HUES48 (cell line): Measurements from ENCODE around the gene ESRP2.

Experiments
- H3K27ac ChIP-seq: one replicate; pipeline ENCODE4 v1.7.0; 2013; ENCODE audit warnings: low read depth, low read length, inconsistent platforms
- H3K27me3 ChIP-seq: 2 replicates; pipeline ENCODE4 v1.6.1; 2013; ENCODE audit warnings: mild to moderate bottlenecking, low read length; ENCODE audit not compliant: control insufficient read depth, insufficient read depth
- H3K36me3 ChIP-seq: 2 replicates; pipeline ENCODE4 v1.6.1; 2013; ENCODE audit warnings: low read length; ENCODE audit not compliant: control insufficient read depth, insufficient read depth
- H3K4me1 ChIP-seq: 2 replicates; pipeline ENCODE4 v1.6.1; 2013; ENCODE audit warnings: mild to moderate bottlenecking, low read length; ENCODE audit not compliant: control insufficient read depth, insufficient read depth
- H3K4me3 ChIP-seq: 2 replicates; pipeline ENCODE4 v1.5.1; 2013; ENCODE audit warnings: mild to moderate bottlenecking, low read depth, low read length
- H3K9ac ChIP-seq: 2 replicates; pipeline ENCODE4 v1.6.1; 2013; ENCODE audit warnings: mild to moderate bottlenecking, low read depth, low read length, moderate library complexity
- H3K9me3 ChIP-seq: 2 replicates; pipeline ENCODE4 v1.6.1; 2013; ENCODE audit warnings: low read length; ENCODE audit not compliant: control insufficient read depth, insufficient read depth

Gene ESRP2

DNA sequence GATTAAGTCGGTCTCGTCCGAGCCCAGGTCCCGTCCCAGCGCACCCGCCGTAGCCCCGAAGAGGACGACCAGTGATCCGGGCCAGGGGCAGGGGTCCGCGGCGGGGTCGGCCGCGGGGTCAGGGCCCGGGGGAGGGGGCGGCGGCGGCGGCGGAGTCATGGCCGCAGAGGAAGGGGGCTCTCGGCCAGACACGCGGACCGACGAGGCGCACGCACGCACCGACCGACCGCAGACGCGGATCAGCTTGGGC, at the start of gene ESRP2:
Gene ESRP2, minus strand, starts transcription at position 241 of the 250 bp plus-strand sequence. Its CDS starts 82 bp downstream, at position 159.
- H3K4me1 ChIP-seq = peaks cover 22% of the 10 kb centered on the region
- H3K27me3 ChIP-seq = no peaks in the 10 kb centered on the region
- peak within 1 kb of the TSS; percentile 82 for H3K4me3 ChIP-seq
- H3K9ac ChIP-seq = peak within 1 kb of the TSS; percentile 83
- peak within 1 kb of the TSS; percentile 95 for H3K27ac ChIP-seq
- peaks cover 29% of the 10 kb centered on the region for H3K36me3 ChIP-seq
- H3K9me3 ChIP-seq = no peaks in the 10 kb centered on the region

DNA sequence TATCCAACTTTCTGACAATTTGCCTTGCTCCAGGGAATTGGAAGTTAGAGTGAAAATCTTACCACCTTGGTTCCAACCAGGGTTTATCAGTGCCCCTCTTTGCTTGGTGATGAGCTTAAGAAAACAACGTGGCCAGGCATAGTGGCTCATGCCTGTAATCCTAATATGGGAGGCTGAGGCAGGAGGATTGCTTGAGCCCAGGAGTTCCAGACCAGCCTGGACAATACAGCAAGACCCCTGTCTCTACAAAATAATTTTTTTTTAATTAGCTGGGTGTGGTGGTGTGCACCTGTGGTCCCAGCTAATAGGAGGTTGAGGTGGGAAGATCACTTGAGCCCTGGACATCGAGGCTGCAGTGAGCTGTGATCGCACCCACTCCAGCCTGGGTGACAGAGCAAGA, 49.8 kb upstream of the ESRP2 start:
- H3K9ac ChIP-seq = no peak overlapping the region
- no peak overlapping the region for H3K27ac ChIP-seq
- no peak overlapping the region for H3K4me3 ChIP-seq
- H3K4me1 ChIP-seq = no peaks in the 10 kb centered on the region; the same call in 1 of the 2 replicates
- H3K27me3 ChIP-seq = no peaks in the 10 kb centered on the region
- peaks cover 23% of the 10 kb centered on the region for H3K36me3 ChIP-seq
- H3K9me3 ChIP-seq = no peaks in the 10 kb centered on the region

DNA sequence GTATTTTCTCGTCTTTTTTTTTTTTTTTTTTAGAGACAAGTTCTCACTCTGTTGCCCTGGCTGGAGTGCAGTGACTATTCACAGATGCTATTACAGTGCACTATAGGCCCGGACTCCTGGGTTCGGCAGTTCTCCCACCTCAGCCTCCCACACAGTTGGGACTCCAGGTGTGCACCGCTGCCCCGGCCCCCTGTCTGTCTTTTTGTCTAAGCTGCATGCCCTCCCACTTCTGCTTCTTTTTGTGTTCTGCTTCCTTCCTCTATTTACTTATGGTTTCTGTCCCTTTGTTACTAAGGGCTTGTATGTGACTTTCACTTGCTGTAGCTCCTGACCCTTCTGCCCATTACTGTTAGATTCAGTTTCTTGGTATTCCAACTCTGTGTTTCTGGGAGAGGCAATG, 48.9 kb upstream of the ESRP2 start:
- Histone ChIP-seq H3K9ac (no peak overlapping the region), H3K27me3 (no peaks in the 10 kb centered on the region), H3K36me3 (peaks cover 22% of the 10 kb centered on the region), H3K4me1 (no peaks in the 10 kb centered on the region), H3K9me3 (no peaks in the 10 kb centered on the region), H3K4me3 (no peak overlapping the region), H3K27ac (no peak overlapping the region)

DNA sequence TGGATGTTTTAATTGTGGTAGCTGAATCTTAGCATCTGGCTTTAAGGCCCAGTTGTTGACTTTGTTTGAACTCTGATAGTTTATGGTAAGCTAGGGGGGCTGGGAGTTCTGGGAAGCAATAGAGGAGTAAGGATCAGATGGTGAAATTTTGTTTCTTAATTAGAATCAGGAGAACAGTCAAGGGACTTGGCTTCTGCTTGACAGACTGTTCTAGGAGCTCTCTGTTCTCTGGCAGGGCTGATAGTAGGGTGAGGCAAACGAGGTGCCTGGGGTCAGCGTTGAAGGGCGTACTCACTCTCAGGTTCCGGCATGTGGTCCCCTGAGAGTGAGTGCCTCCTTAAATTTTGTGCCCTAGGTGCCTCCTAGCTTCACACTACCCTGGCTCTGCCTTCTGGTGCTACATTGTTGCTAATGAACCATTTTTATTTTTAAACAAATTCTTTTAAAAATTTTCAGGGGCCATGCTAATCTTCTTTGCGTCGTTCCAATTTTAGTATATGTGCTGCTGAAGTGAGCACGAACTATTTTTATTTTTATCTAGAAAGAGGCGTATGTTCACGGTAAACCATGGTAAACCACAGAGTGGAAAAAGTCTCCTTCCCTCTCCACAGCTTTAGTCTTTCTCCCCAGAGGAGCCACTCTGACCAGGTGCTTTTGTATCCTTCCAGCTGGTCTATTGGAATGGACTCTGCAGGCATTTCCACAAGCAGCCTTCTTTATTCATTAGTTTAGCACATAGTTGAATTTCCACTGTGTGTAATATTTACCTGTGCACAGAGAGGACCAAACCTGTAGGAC, 48.1 kb upstream of the ESRP2 start:
- Histone ChIP-seq H3K27ac (no peak overlapping the region), H3K4me1 (no peaks in the 10 kb centered on the region), H3K4me3 (no peak overlapping the region), H3K27me3 (no peaks in the 10 kb centered on the region), H3K9ac (no peak overlapping the region), H3K9me3 (no peaks in the 10 kb centered on the region), H3K36me3 (peaks cover 24% of the 10 kb centered on the region)

DNA sequence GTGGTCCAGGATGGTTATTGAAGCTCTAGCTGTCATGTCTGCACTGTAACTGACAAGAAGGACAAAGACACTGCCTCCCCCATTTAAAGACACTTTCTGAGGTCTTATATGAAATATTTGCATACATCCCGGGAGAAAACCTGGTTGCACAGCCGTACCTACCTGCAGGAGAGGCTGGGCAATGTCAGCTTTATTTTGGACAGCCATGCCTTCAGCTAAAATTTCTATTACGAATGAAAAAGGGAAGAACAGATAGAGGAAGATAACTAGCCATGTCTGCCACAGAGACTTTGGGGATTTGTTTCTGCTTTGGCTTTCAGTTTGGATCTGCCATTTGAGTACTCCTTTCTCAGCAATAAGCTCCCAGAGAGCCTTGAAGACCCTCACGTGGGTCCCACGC, 47.4 kb upstream of the ESRP2 start:
- Histone ChIP-seq H3K36me3 (peaks cover 23% of the 10 kb centered on the region), H3K27ac (no peak overlapping the region), H3K9ac (no peak overlapping the region), H3K27me3 (no peaks in the 10 kb centered on the region), H3K9me3 (no peaks in the 10 kb centered on the region), H3K4me3 (no peak overlapping the region), H3K4me1 (no peaks in the 10 kb centered on the region)

GRCh38 chr16:68282064-68282452, 46.1 kb upstream of the ESRP2 start:
- Histone ChIP-seq H3K9me3 (no peaks in the 10 kb centered on the region), H3K27ac (no peak overlapping the region), H3K36me3 (peaks cover 11% of the 10 kb centered on the region; the same call in 1 of the 2 replicates), H3K27me3 (no peaks in the 10 kb centered on the region), H3K4me1 (no peaks in the 10 kb centered on the region), H3K9ac (no peak overlapping the region), H3K4me3 (no peak overlapping the region)

DNA sequence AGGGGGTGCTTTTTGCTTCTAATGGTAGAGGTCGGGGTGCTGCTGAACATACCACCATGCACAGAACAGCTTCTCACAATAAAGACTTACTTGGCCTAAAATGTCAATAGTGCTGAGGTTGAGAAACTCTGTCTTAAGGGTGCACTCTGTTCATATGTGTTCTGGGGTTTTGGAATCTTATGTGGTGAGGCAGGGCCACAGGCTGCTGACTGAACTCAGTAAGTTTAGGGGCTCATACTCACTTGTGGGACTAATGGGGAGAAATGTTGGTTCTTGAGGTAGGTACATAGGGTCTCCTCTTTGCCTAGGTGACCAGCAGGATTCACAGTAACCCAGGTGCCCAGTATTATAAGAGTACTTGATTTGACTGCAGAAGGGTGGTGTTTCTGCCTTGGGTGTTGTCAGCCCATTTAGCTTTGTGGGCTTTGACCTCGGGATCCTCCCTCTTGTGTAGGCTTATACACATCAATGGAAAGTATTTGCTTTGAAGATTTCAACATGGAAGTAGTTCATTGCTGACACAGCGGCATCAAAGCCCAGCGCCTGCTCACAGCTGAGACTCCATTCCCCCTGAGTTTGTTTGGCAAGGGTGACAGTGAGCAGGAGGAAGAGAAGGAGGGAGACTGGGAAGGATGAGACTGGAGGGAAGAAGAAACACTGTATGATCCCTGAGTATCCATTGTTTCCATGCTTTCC, 45.6 kb upstream of the ESRP2 start:
- no peaks in the 10 kb centered on the region for H3K27me3 ChIP-seq
- H3K9me3 ChIP-seq = no peaks in the 10 kb centered on the region
- no peak overlapping the region for H3K4me3 ChIP-seq
- H3K36me3 ChIP-seq = peaks cover 11% of the 10 kb centered on the region; the same call in 1 of the 2 replicates
- no peak overlapping the region for H3K9ac ChIP-seq
- H3K4me1 ChIP-seq = no peaks in the 10 kb centered on the region
- no peak overlapping the region for H3K27ac ChIP-seq

GRCh38 chr16:68279726-68280558, 44.0 kb upstream of the ESRP2 start:
- no peaks in the 10 kb centered on the region for H3K27me3 ChIP-seq
- no peaks in the 10 kb centered on the region; the same call in 1 of the 2 replicates for H3K4me1 ChIP-seq
- H3K9me3 ChIP-seq = no peaks in the 10 kb centered on the region
- no peak overlapping the region for H3K9ac ChIP-seq
- no peak overlapping the region for H3K4me3 ChIP-seq
- peaks cover 9% of the 10 kb centered on the region; the same call in 1 of the 2 replicates for H3K36me3 ChIP-seq
- no peak overlapping the region for H3K27ac ChIP-seq

- no peaks in the 10 kb centered on the region for H3K27me3 ChIP-seq
- H3K9me3 ChIP-seq = no peaks in the 10 kb centered on the region
- H3K9ac ChIP-seq = no peak overlapping the region
- H3K36me3 ChIP-seq = peaks cover 14% of the 10 kb centered on the region
- H3K4me1 ChIP-seq = no peaks in the 10 kb centered on the region; the same call in 1 of the 2 replicates
- no peak overlapping the region for H3K4me3 ChIP-seq
- H3K27ac ChIP-seq = no peak overlapping the region
Measured at GRCh38 chr16:68276223-68276622, 40.3 kb upstream of the ESRP2 start.

- no peak overlapping the region for H3K4me3 ChIP-seq
- peaks cover 14% of the 10 kb centered on the region for H3K36me3 ChIP-seq
- H3K9me3 ChIP-seq = no peaks in the 10 kb centered on the region
- H3K4me1 ChIP-seq = no peaks in the 10 kb centered on the region; the same call in 1 of the 2 replicates
- no peak overlapping the region for H3K9ac ChIP-seq
- no peak overlapping the region for H3K27ac ChIP-seq
- no peaks in the 10 kb centered on the region for H3K27me3 ChIP-seq
Measured at GRCh38 chr16:68275611-68276191, 39.8 kb upstream of the ESRP2 start.
